ENCODE results near the gene MRPL55. TPM values are rescaled to one million over a fixed set of nuclear protein-coding genes. Genes with fewer than 3 reads are reported as not detected.
A peak's percentile ranks its signal among the peaks of the same experiment; 100 is the strongest.

MRPL55 gene
- total and polyA plus RNA-seq, 2 experiments from 2014 or later: 57.5 to 95.1 TPM

DNA sequence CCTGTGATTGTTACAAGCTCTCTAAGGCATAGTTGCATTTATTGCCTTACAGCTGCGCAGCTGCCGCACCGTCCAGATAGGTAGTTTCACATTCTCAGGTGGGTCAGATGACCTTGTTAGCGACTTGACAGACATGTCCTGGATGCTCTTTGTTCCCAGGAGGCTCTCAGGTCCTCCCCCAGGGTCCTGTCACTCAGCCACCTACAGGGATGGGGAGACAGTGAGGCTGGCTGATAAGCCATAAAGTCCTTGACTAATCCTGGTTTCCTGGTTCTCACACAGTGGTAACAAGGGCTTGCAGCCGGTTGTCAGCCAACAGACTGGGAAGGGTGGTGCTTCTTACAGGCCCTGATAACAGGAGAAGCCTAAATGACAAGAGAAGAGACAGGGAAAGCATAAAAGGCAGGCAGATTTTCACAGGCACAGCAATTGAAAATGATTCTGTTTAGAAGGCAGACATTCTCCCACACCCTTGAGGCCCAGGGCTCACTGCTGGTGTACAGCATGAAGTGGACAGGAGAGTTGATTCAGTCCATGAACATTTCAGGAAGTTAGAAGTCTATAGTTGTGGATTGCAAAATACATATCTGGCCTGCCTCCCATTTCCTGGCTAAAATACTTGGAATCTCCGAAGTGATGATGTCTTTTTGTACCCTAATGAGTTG, 23.7 kb downstream of the MRPL55 start:
- Histone ChIP-seq H3K27me3 (replicated peaks; ENCODE audit: insufficient read depth) (no peaks in the 10 kb centered on the region), H3K27ac (peak overlapping the region; percentile 93), H3K4me1 (ENCODE audit: insufficient read depth) (peaks cover 63% of the 10 kb centered on the region), H3K79me2 (ENCODE audit: insufficient read depth) (peaks cover 98% of the 10 kb centered on the region), H2AFZ (no peak overlapping the region), H3K9me2 (ENCODE audit: insufficient read depth) (no peaks in the 10 kb centered on the region), H3K4me2 (ENCODE audit: unreplicated experiment) (peak overlapping the region; percentile 98), H3K36me3 (ENCODE audit: low read depth) (peaks cover 5% of the 10 kb centered on the region; the same call in 1 of the 2 replicates), H4K20me1 (ENCODE audit: insufficient read depth) (peaks cover 38% of the 10 kb centered on the region), H3F3A (ENCODE audit: insufficient read depth) (peaks cover 61% of the 10 kb centered on the region), H3K9ac (peak overlapping the region; percentile 98), H3K9me3 (ENCODE audit: low read depth) (no peaks in the 10 kb centered on the region), H3K4me3 (peak overlapping the region; percentile 92)
- peak; percentile 92 for DNase-seq
- in situ Hi-C loops (cut with MboI): no loop called here
- WGBS, 2 experiments (ENCODE audit: low coverage in 1 of 2, low lambda C conversion rate in 2 of 2, missing lambda C conversion rate in 2 of 2): 37 to 44% methylated on average over 6 of the region's 6 CpGs
- TF ChIP-seq EZH2phosphoT487 (IDR thresholded peaks at IDR 0.05; ENCODE audit: insufficient read depth, low read depth) (no peak), EZH2 (IDR thresholded peaks at IDR 0.05; ENCODE audit: insufficient read depth, poor library complexity, severe bottlenecking) (no peak)

DNA sequence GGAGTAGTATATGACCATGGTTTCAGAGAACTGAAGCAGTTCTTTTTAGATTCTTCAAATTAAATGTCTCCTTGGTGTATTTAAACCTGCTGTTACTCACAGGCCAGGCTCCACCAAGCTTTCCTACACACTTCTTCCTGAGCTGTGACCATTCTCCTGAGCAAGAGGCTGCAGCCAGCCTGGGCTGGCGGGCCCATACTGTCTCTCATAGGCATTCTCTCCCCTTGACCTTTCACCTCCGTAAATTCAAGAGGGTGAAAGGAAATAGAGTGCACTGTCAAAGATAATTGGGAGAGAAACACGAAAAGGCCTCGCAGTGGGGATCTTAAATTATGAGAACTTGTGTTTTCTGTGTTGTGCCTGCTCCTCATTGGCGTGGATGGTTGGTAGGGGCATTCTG, 24.3 kb downstream of the MRPL55 start:
- Histone ChIP-seq H3K9me3 (ENCODE audit: low read depth) (no peaks in the 10 kb centered on the region), H2AFZ (no peak overlapping the region), H3K4me2 (ENCODE audit: unreplicated experiment) (peak overlapping the region; percentile 98), H3K79me2 (ENCODE audit: insufficient read depth) (peaks cover 98% of the 10 kb centered on the region), H3F3A (ENCODE audit: insufficient read depth) (peaks cover 61% of the 10 kb centered on the region), H4K20me1 (ENCODE audit: insufficient read depth) (peaks cover 31% of the 10 kb centered on the region), H3K9me2 (ENCODE audit: insufficient read depth) (no peaks in the 10 kb centered on the region), H3K36me3 (ENCODE audit: low read depth) (peaks cover 5% of the 10 kb centered on the region; the same call in 1 of the 2 replicates), H3K27ac (peak overlapping the region; percentile 93), H3K4me1 (ENCODE audit: insufficient read depth) (peaks cover 57% of the 10 kb centered on the region), H3K9ac (peak overlapping the region; percentile 98), H3K4me3 (peak overlapping the region; percentile 92), H3K27me3 (replicated peaks; ENCODE audit: insufficient read depth) (no peaks in the 10 kb centered on the region)
- no peak for DNase-seq
- TF ChIP-seq EZH2phosphoT487 (IDR thresholded peaks at IDR 0.05; ENCODE audit: insufficient read depth, low read depth) (no peak), EZH2 (IDR thresholded peaks at IDR 0.05; ENCODE audit: insufficient read depth, poor library complexity, severe bottlenecking) (no peak)
- in situ Hi-C loops (cut with MboI): no loop called here
- 33 to 35% methylated on average over 5 of the region's 5 CpGs for WGBS, 2 experiments (ENCODE audit: low coverage in 1 of 2, low lambda C conversion rate in 2 of 2, missing lambda C conversion rate in 2 of 2)

DNA sequence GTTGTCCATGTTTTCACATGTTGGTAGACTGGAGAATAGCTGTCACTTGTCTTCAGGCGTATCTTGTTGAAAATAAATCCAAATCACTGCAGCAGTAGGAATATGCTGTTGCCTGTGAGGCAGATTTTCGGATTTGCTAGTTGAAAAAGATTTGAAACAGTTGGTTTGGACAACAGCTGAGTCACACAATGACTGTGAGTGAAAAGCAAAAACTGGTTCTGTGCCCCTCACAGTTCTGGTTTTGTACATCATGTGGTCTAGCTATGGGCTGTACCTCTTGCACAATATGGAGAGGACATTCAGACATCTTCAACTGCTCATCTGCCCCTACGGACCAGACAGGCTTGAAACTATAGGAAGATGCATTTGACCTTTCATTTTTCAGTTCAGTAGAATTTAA, 24.8 kb downstream of the MRPL55 start:
- Histone ChIP-seq H3K27me3 (replicated peaks; ENCODE audit: insufficient read depth) (no peaks in the 10 kb centered on the region), H3K4me3 (peak overlapping the region; percentile 92), H3K9ac (peak overlapping the region; percentile 98), H3K4me1 (ENCODE audit: insufficient read depth) (peaks cover 52% of the 10 kb centered on the region), H3K27ac (peak overlapping the region; percentile 93), H3K36me3 (ENCODE audit: low read depth) (peaks cover 5% of the 10 kb centered on the region; the same call in 1 of the 2 replicates), H4K20me1 (ENCODE audit: insufficient read depth) (peaks cover 27% of the 10 kb centered on the region), H3K9me2 (ENCODE audit: insufficient read depth) (no peaks in the 10 kb centered on the region), H3K79me2 (ENCODE audit: insufficient read depth) (peaks cover 98% of the 10 kb centered on the region), H3K4me2 (ENCODE audit: unreplicated experiment) (peak overlapping the region; percentile 98), H3K9me3 (ENCODE audit: low read depth) (no peaks in the 10 kb centered on the region), H3F3A (ENCODE audit: insufficient read depth) (peaks cover 56% of the 10 kb centered on the region), H2AFZ (no peak overlapping the region)
- DNase-seq: peak; percentile 94
- in situ Hi-C loops (cut with MboI): no loop called here
- TF ChIP-seq EZH2 (IDR thresholded peaks at IDR 0.05; ENCODE audit: insufficient read depth, poor library complexity, severe bottlenecking) (no peak), EZH2phosphoT487 (IDR thresholded peaks at IDR 0.05; ENCODE audit: insufficient read depth, low read depth) (no peak)
- 1 to 4% methylated on average over 3 of the region's 3 CpGs for WGBS, 2 experiments (ENCODE audit: low coverage in 1 of 2, low lambda C conversion rate in 2 of 2, missing lambda C conversion rate in 2 of 2)

DNA sequence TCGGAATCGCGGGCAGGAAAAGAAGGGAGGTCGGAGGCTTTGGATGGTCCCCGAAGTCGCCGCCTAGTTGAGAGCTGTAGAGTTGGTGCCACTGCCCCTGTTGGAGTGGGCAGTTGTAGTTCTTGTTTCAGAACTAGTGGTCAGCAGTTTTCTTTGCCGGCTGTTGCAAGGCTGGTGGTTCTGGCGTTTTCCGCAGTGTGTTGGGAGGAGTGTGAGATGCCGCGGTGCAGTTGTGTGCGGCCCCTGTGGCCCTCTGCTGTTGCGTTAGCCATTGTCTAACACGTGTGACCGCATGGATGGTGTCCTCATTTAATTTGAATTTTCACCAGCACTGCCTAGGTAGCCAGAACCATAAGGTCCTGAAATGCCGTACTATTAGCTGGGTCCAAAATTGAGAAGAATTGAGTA, 25.2 kb downstream of the MRPL55 start:
- Histone ChIP-seq H4K20me1 (ENCODE audit: insufficient read depth) (peaks cover 22% of the 10 kb centered on the region), H3K4me2 (ENCODE audit: unreplicated experiment) (peak overlapping the region; percentile 98), H3K9me3 (ENCODE audit: low read depth) (no peaks in the 10 kb centered on the region), H2AFZ (no peak overlapping the region), H3K9me2 (ENCODE audit: insufficient read depth) (no peaks in the 10 kb centered on the region), H3K36me3 (ENCODE audit: low read depth) (peaks cover 5% of the 10 kb centered on the region; the same call in 1 of the 2 replicates), H3K27ac (peak overlapping the region; percentile 93), H3K9ac (peak overlapping the region; percentile 98), H3F3A (ENCODE audit: insufficient read depth) (peaks cover 52% of the 10 kb centered on the region), H3K27me3 (replicated peaks; ENCODE audit: insufficient read depth) (no peaks in the 10 kb centered on the region), H3K4me3 (peak overlapping the region; percentile 92), H3K79me2 (ENCODE audit: insufficient read depth) (peaks cover 98% of the 10 kb centered on the region), H3K4me1 (ENCODE audit: insufficient read depth) (peaks cover 48% of the 10 kb centered on the region)
- in situ Hi-C loops (cut with MboI): no loop called here
- WGBS, 2 experiments (ENCODE audit: low coverage in 1 of 2, low lambda C conversion rate in 2 of 2, missing lambda C conversion rate in 2 of 2): 1 to 2% methylated on average over 17 of the region's 17 CpGs
- no peak for TF ChIP-seq EZH2 (IDR thresholded peaks at IDR 0.05; ENCODE audit: insufficient read depth, poor library complexity, severe bottlenecking)
- no peak for TF ChIP-seq EZH2phosphoT487 (IDR thresholded peaks at IDR 0.05; ENCODE audit: insufficient read depth, low read depth)
- DNase-seq: peak; percentile 65
